Measurements from ENCODE around the gene IGFN1.

GRCh38 chr1:201241736-201242135 is 51.1 kb downstream of the IGFN1 start:
- TF ChIP-seq ZNF124 (CRISPR knock-in tag; IDR thresholded peaks at IDR 0.05) (no peak), RNF2 (IDR thresholded peaks at IDR 0.05) (no peak), USF2 (CRISPR knock-in tag; IDR thresholded peaks at IDR 0.05) (no peak), ESRRA (IDR thresholded peaks at IDR 0.05; ENCODE audit: borderline replicate concordance, low read depth) (no peak), ZNF589 (CRISPR knock-in tag; IDR thresholded peaks at IDR 0.05; ENCODE audit: low read depth) (no peak), TAF1 (IDR thresholded peaks at IDR 0.05; ENCODE audit: control insufficient read depth, extremely low read depth, insufficient read depth, low read length, severe bottlenecking) (no peak), GATA2 (CRISPR knock-in tag; IDR thresholded peaks at IDR 0.05) (no peak), NBN (IDR thresholded peaks at IDR 0.05; ENCODE audit: low read depth) (no peak), CTCF (IDR thresholded peaks at IDR 0.05 in 2 of 3, conservative IDR thresholded peaks at IDR 0.05 in 1 of 3; ENCODE audit: insufficient read depth in 2 of 3, low read depth in 1 of 3, low read length in 3 of 3) (no peak), ZNF277 (CRISPR knock-in tag; IDR thresholded peaks at IDR 0.05; ENCODE audit: borderline replicate concordance) (no peak), CHD2 (IDR thresholded peaks at IDR 0.05; ENCODE audit: low read depth, low read length) (no peak), MTA1 (IDR thresholded peaks at IDR 0.05; ENCODE audit: borderline replicate concordance) (no peak), KHSRP (IDR thresholded peaks at IDR 0.05) (no peak)

All from K562 (cell line).